Liver (tissue), 9 donors: ENCODE results near the gene CACNA1C. TPM values are rescaled to one million over a fixed set of nuclear protein-coding genes. Genes with fewer than 3 reads are reported as not detected.

Experiments
- DNase-seq: peaks from one replicate; pipeline ENCODE4 v3.0.0-alpha.2; 2017; ENCODE audit warnings: low spot score
- H3K27ac ChIP-seq, 2 donors: one replicate each; pipeline ENCODE4 v1.7.0; 2013; ENCODE audit warnings: inconsistent platforms in 2 of 2, low read length in 2 of 2, control low read depth in 1 of 2, low read depth in 1 of 2, mild to moderate bottlenecking in 1 of 2
- H3K27me3 ChIP-seq, 4 donors: one replicate each; pipeline versions ENCODE4 v1.6.1 to v1.7.0; 2013; ENCODE audit warnings: low read length in 3 of 4, inconsistent platforms in 1 of 4, mild to moderate bottlenecking in 1 of 4, moderate library complexity in 1 of 4; ENCODE audit not compliant: control insufficient read depth in 4 of 4, insufficient read depth in 4 of 4
- H3K36me3 ChIP-seq, 4 donors: one replicate each; pipeline versions ENCODE4 v1.6.1 to v1.7.0; 2013; ENCODE audit warnings: low read length in 3 of 4, mild to moderate bottlenecking in 3 of 4, low read depth in 1 of 4, moderate library complexity in 1 of 4; ENCODE audit not compliant: control insufficient read depth in 4 of 4, insufficient read depth in 3 of 4
- H3K4me1 ChIP-seq, 4 donors: one replicate each; pipeline versions ENCODE4 v1.6.1 to v1.7.0; 2013; ENCODE audit warnings: low read length in 3 of 4, mild to moderate bottlenecking in 3 of 4, moderate library complexity in 1 of 4; ENCODE audit not compliant: control insufficient read depth in 4 of 4, insufficient read depth in 4 of 4
- H3K4me3 ChIP-seq, 3 donors: one replicate each; pipeline versions ENCODE4 v1.6.1 to v1.7.0; 2013; ENCODE audit warnings: low read length in 3 of 3, control low read depth in 1 of 3, low read depth in 1 of 3, mild to moderate bottlenecking in 1 of 3
- H3K9ac ChIP-seq, 2 donors: one replicate each; pipeline ENCODE4 v1.7.0; 2013; ENCODE audit warnings: low read length in 2 of 2, mild to moderate bottlenecking in 2 of 2, moderate library complexity in 2 of 2, control low read depth in 1 of 2, low read depth in 1 of 2
- H3K9me3 ChIP-seq, 4 donors: one replicate each; pipeline versions ENCODE4 v1.6.1 to v1.7.0; 2013; ENCODE audit warnings: low read length in 3 of 4; ENCODE audit not compliant: control insufficient read depth in 4 of 4
- CTCF ChIP-seq: fragments of 150-350 bp; IDR thresholded peaks from 2 replicates; pipeline ENCODE4 v1.5.1; 2017; ENCODE audit warnings: improper control_type of control experiment, low read depth, low read length; ENCODE audit not compliant: missing input control
- FOXA1 ChIP-seq: IDR thresholded peaks from 2 replicates; pipeline ENCODE4 v1.6.1; 2016; ENCODE audit warnings: antibody characterized with exemption
- FOXA2 ChIP-seq: IDR thresholded peaks from 2 replicates; pipeline ENCODE4 v1.6.1; 2016; ENCODE audit warnings: antibody characterized with exemption
- GABPA ChIP-seq, 2 donors: IDR thresholded peaks in 1 of 2; conservative IDR thresholded peaks in 1 of 2; 2 replicates each; pipeline ENCODE4 v1.6.1; 2016; ENCODE audit warnings: antibody characterized with exemption in 2 of 2, mild to moderate bottlenecking in 1 of 2, moderate library complexity in 1 of 2
- HNF4A ChIP-seq, 2 donors: conservative IDR thresholded peaks; 2 replicates each; pipeline ENCODE4 v1.6.1; 2016; ENCODE audit warnings: antibody characterized with exemption in 2 of 2, mild to moderate bottlenecking in 2 of 2
- HNF4G ChIP-seq: IDR thresholded peaks from 2 replicates; pipeline ENCODE4 v1.6.1; 2016; ENCODE audit warnings: antibody characterized with exemption
- JUND ChIP-seq, 2 donors: IDR thresholded peaks; 2 replicates each; pipeline ENCODE4 v1.6.1; 2016; ENCODE audit warnings: antibody characterized with exemption in 2 of 2
- MAX ChIP-seq: IDR thresholded peaks from 2 replicates; pipeline ENCODE4 v1.6.1; 2016; ENCODE audit warnings: antibody characterized with exemption
- NR2F2 ChIP-seq: IDR thresholded peaks from 2 replicates; pipeline ENCODE4 v1.6.1; 2016; ENCODE audit warnings: antibody characterized with exemption
- RAD21 ChIP-seq, 2 donors: IDR thresholded peaks; 2 replicates each; pipeline ENCODE4 v1.6.1; 2016; ENCODE audit warnings: antibody characterized with exemption in 2 of 2, mild to moderate bottlenecking in 2 of 2
- REST ChIP-seq: IDR thresholded peaks from 2 replicates; pipeline ENCODE4 v1.6.1; 2016; ENCODE audit warnings: antibody characterized with exemption, mild to moderate bottlenecking
- RXRA ChIP-seq, 2 donors: IDR thresholded peaks; 2 replicates each; pipeline ENCODE4 v1.6.1; 2017 to 2018; ENCODE audit warnings: antibody characterized with exemption in 2 of 2, mild to moderate bottlenecking in 1 of 2
- SP1 ChIP-seq: IDR thresholded peaks from 2 replicates; pipeline ENCODE4 v1.6.1; 2018; ENCODE audit warnings: antibody characterized with exemption, mild to moderate bottlenecking
- TAF1 ChIP-seq: conservative IDR thresholded peaks from 2 replicates; pipeline ENCODE4 v1.6.1; 2016; ENCODE audit warnings: antibody characterized with exemption, mild to moderate bottlenecking
- YY1 ChIP-seq: IDR thresholded peaks from 2 replicates; pipeline ENCODE4 v1.6.1; 2016; ENCODE audit warnings: antibody characterized with exemption, mild to moderate bottlenecking
- ZBTB33 ChIP-seq: IDR thresholded peaks from 2 replicates; pipeline ENCODE4 v1.6.1; 2016; ENCODE audit warnings: antibody characterized with exemption
- WGBS: extraction: QIAGEN DNeasy Blood & Tissue Kit; methylation state at CpG from one replicate; pipeline ENCODE4 v1.1.7; 2013; 5-methylcytosine and 5-hydroxymethylcytosine counted together
- polyA plus RNA-seq, 2 donors: library from polyadenylated mRNA; stranded (reverse) in 1 of 2; unstranded in 1 of 2; fragments of 200-250 nt in 1 of 2; fragments of >200 nt in 1 of 2; fragmentation: Nextera tagmentation in 1 of 2; extraction: Ambion mirVana in 1 of 2; gene quantifications; one replicate each; pipeline versions ENCODE4 v1.2.1 to v1.2.3, GENCODE V29; 2013 to 2015
- total RNA-seq, 2 donors: library from RNA; depleted of rRNA; stranded (reverse); fragments of >200 nt; gene quantifications; one replicate each; pipeline ENCODE4 v1.2.3, GENCODE V29; 2014
- donor health status: healthy.
- donor health status: healthy.
- donor health status: healthy.
- donor health status: healthy.
- donor health status: healthy.

Gene CACNA1C
- total and polyA plus RNA-seq, 4 donors: 0.23 to 1.9 (median 0.41) TPM

- Histone ChIP-seq H3K27ac (peak overlapping the region in 1 of 2 donors; percentile 40), H3K4me3 (no peak overlapping the region), H3K9me3 (no peaks in the 10 kb centered on the region), H3K9ac (no peak overlapping the region), H3K36me3 (no peaks in the 10 kb centered on the region), H3K4me1 (no peaks in the 10 kb centered on the region), H3K27me3 (peaks cover 0 to 2% (median 0%) of the 10 kb centered on the region in 4 donors)
- TF ChIP-seq CTCF (no peak), REST (peak; percentile 16), NR2F2 (no peak)
- DNase-seq: no peak
- 81% methylated on average over 17 of the region's 17 CpGs for WGBS
Measured at GRCh38 chr12:2248087-2248900, 195.5 kb downstream of the CACNA1C start.

GRCh38 chr12:2248901-2249381 lies 196.2 kb downstream of the CACNA1C start:
- no peak for DNase-seq
- WGBS: 85% methylated on average over 8 of the region's 8 CpGs
- H3K9me3 ChIP-seq: no peaks in the 10 kb centered on the region
- no peaks in the 10 kb centered on the region for H3K36me3 ChIP-seq
- TF ChIP-seq SP1 (no peak), MAX (no peak), JUND (IDR thresholded peaks at IDR 0.05) (no peak), ZBTB33 (no peak), NR2F2 (no peak), FOXA2 (no peak), RAD21 (IDR thresholded peaks at IDR 0.05) (no peak), REST (no peak), GABPA (IDR thresholded peaks at IDR 0.05 in 1 of 2, conservative IDR thresholded peaks at IDR 0.05 in 1 of 2) (no peak), HNF4G (no peak), CTCF (no peak), RXRA (IDR thresholded peaks at IDR 0.05) (no peak), YY1 (no peak), HNF4A (conservative IDR thresholded peaks at IDR 0.05) (no peak), FOXA1 (no peak), TAF1 (no peak)
- no peaks in the 10 kb centered on the region for H3K4me1 ChIP-seq
- H3K27ac ChIP-seq: peak overlapping the region in 1 of 2 donors; percentile 40
- no peak overlapping the region for H3K9ac ChIP-seq
- peaks cover 0 to 2% (median under 1%) of the 10 kb centered on the region in 4 donors for H3K27me3 ChIP-seq
- H3K4me3 ChIP-seq: no peak overlapping the region
